Stomach (tissue), 4 donors: ENCODE results near the gene MTX1.

Experiments used
- CTCF ChIP-seq, 7 experiments: fragments of 450-650 bp in 4 of 7; fragments of 200-600 bp in 3 of 7; sonication (generic) in 3 of 7; IDR thresholded peaks; one replicate each; pipeline ENCODE4 v1.5.1; 2016 to 2019; ENCODE audit warnings: antibody characterized with exemption in 7 of 7, control low read depth in 2 of 7, mild to moderate bottlenecking in 1 of 7
- EP300 ChIP-seq: sonication (generic); formaldehyde crosslinking; IDR thresholded peaks from one replicate; pipeline ENCODE4 v1.6.1; 2017; ENCODE audit warnings: antibody characterized with exemption
- POLR2AphosphoS5 ChIP-seq, 3 donors: sonication (generic); formaldehyde crosslinking; IDR thresholded peaks; one replicate each; pipeline ENCODE4 v1.6.1; 2016; ENCODE audit warnings: antibody characterized with exemption in 3 of 3

GRCh38 chr1:155260276-155260675 lies 51.8 kb downstream of the MTX1 start:
- no peak for TF ChIP-seq CTCF (IDR thresholded peaks at IDR 0.05)
- TF ChIP-seq EP300, result no peak
- TF ChIP-seq POLR2AphosphoS5 (IDR thresholded peaks at IDR 0.05), result no peak
